ELR (cell line): ENCODE results near the gene CKB.

Experiments used
- DNase-seq: peaks from one replicate; pipeline ENCODE4 v3.0.0-alpha.2; 2015; ENCODE audit warnings: low read depth

CKB gene

GRCh38 chr14:103537175-103537990, 14.8 kb upstream of the CKB start:
- DNase-seq: peak; percentile 73

GRCh38 chr14:103536693-103537092, 14.1 kb upstream of the CKB start:
- no peak for DNase-seq

- no peak for DNase-seq
These were observed 13.4 kb upstream of the CKB start for GRCh38 chr14:103535891-103536565.

- no peak for DNase-seq
These were observed 12.7 kb upstream of the CKB start for GRCh38 chr14:103535081-103535890.

- DNase-seq: no peak
These were observed 12.0 kb upstream of the CKB start for GRCh38 chr14:103534576-103535061.

GRCh38 chr14:103533999-103534575, 11.5 kb upstream of the CKB start:
- DNase-seq: no peak

- no peak for DNase-seq
These were observed 10.7 kb upstream of the CKB start for GRCh38 chr14:103533137-103533998.

- DNase-seq: no peak
These were observed 9.8 kb upstream of the CKB start for GRCh38 chr14:103532216-103533136.

- no peak for DNase-seq
These were observed 9.0 kb upstream of the CKB start for GRCh38 chr14:103531421-103532215.

- DNase-seq: no peak
These were observed 8.2 kb upstream of the CKB start for GRCh38 chr14:103530831-103531230.

GRCh38 chr14:103530390-103530789, 7.8 kb upstream of the CKB start:
- peak; percentile 55 for DNase-seq

GRCh38 chr14:103529383-103530365, 7.0 kb upstream of the CKB start:
- DNase-seq: no peak

- peak; percentile 96 for DNase-seq
These were observed 6.2 kb upstream of the CKB start, which contains the start of gene TRMT61A for GRCh38 chr14:103528587-103529382. TRMT61A (plus strand) TSS chr14:103529196; CDS start chr14:103529979, 783 bp downstream.

GRCh38 chr14:103528146-103528586, 5.5 kb upstream of the CKB start:
- no peak for DNase-seq

GRCh38 chr14:103527408-103528145, 4.9 kb upstream of the CKB start:
- peak; percentile 93 for DNase-seq

GRCh38 chr14:103526914-103527248, 4.3 kb upstream of the CKB start:
- DNase-seq: no peak
